HepG2 (cell line): ENCODE results near the gene RALBP1. TPM values are rescaled to one million over a fixed set of nuclear protein-coding genes. Genes with fewer than 3 reads are reported as not detected.

Experiments
- ARNT ChIP-seq: fragments of 450-650 bp; IDR thresholded peaks from 2 replicates; pipeline ENCODE4 v1.6.1; 2017
- FOXK2 ChIP-seq: fragments of 450-650 bp; IDR thresholded peaks from 2 replicates; pipeline ENCODE4 v1.6.1; 2016
- KDM1A ChIP-seq: IDR thresholded peaks from 2 replicates; pipeline ENCODE4 v1.6.1; 2016; ENCODE audit warnings: missing compliant biosample characterization
- MAFK ChIP-seq, 2 experiments: IDR thresholded peaks in 1 of 2; conservative IDR thresholded peaks in 1 of 2; 2 replicates each; pipeline ENCODE4 v1.6.1; 2011; ENCODE audit warnings: improper control_type of control experiment in 2 of 2, low read length in 2 of 2
- NRL ChIP-seq: sonication (generic); formaldehyde crosslinking; IDR thresholded peaks from 2 replicates; pipeline ENCODE4 v1.5.0; 2020; ENCODE audit warnings: missing genetic modification reagents, mild to moderate bottlenecking, moderate library complexity, borderline replicate concordance
- PAXIP1 ChIP-seq: sonication (generic); formaldehyde crosslinking; conservative IDR thresholded peaks from 2 replicates; pipeline ENCODE4 v1.4.0; 2020; ENCODE audit warnings: mild to moderate bottlenecking, missing genetic modification reagents, moderate library complexity
- RBFOX2 ChIP-seq: fragments of 200-400 bp; formaldehyde crosslinking; IDR thresholded peaks from 2 replicates; pipeline ENCODE4 v1.6.1; 2017; ENCODE audit warnings: low read depth, mild to moderate bottlenecking, low read length
- ZHX2 ChIP-seq, 2 experiments: sonication (generic) in 1 of 2; formaldehyde crosslinking in 1 of 2; IDR thresholded peaks; 2 replicates each; pipeline versions ENCODE4 v1.6.1 to v1.9.0; 2014 to 2022; ENCODE audit warnings: antibody characterized with exemption in 1 of 2, borderline replicate concordance in 1 of 2, inconsistent platforms in 1 of 2, low read depth in 1 of 2, missing genetic modification reagents in 1 of 2
- ZNF615 ChIP-seq: sonication (generic); formaldehyde crosslinking; IDR thresholded peaks from 2 replicates; pipeline ENCODE4 v1.5.0; 2020; ENCODE audit warnings: mild to moderate bottlenecking, missing genetic modification reagents, borderline replicate concordance
- ZNF652 ChIP-seq: IDR thresholded peaks from 2 replicates; pipeline ENCODE4 v1.6.1; 2016; ENCODE audit warnings: low read depth, borderline replicate concordance
- ZNF776 ChIP-seq: sonication (generic); formaldehyde crosslinking; IDR thresholded peaks from 2 replicates; pipeline ENCODE4 v1.4.0; 2020; ENCODE audit warnings: mild to moderate bottlenecking, missing genetic modification reagents
- polyA plus RNA-seq, 8 experiments: library from polyadenylated mRNA; depleted of rRNA in 3 of 8; stranded (reverse) in 7 of 8; unstranded in 1 of 8; fragments of >200 nt; fragmentation: Illumina TruSeq in 4 of 8; extraction: Trizol in 4 of 8; gene quantifications; 2 replicates each; pipeline versions ENCODE4 v1.2.1 to v1.2.3, GENCODE V29; 2011 to 2016; ENCODE audit warnings: low read depth in 4 of 8, missing spikeins in 1 of 8, mixed read lengths in 1 of 8; ENCODE audit not compliant: insufficient read depth in 1 of 8
- total RNA-seq, 5 experiments: library from RNA; depleted of rRNA; stranded (reverse); fragments of >200 nt; fragmentation: Illumina TruSeq; extraction: Trizol; gene quantifications; 2 replicates each; pipeline ENCODE4 v1.2.3, GENCODE V29; 2016; ENCODE audit warnings: low read depth in 1 of 5

Gene RALBP1
- total and polyA plus RNA-seq, 2 of the 13 experiments (the other 11 are each of a cell fraction or from before 2014, with no cell fraction given): 24.5 to 33.1 TPM

GRCh38 chr18:9469685-9470084, 5.6 kb upstream of the RALBP1 start (continued):
- TF ChIP-seq ZHX2 (IDR thresholded peaks at IDR 0.05; ENCODE audit: low read depth) (no peak), ZHX2 (CRISPR knock-in tag; IDR thresholded peaks at IDR 0.05; ENCODE audit: borderline replicate concordance) (no peak), KDM1A (no peak), ARNT (no peak), FOXK2 (no peak), MAFK (conservative IDR thresholded peaks at IDR 0.05 in 1 of 2, IDR thresholded peaks at IDR 0.05 in 1 of 2; ENCODE audit: low read length in 2 of 2) (no peak), ZNF776 (CRISPR knock-in tag) (no peak), NRL (CRISPR knock-in tag) (no peak), PAXIP1 (CRISPR knock-in tag) (no peak), RBFOX2 (no peak), ZNF615 (CRISPR knock-in tag) (no peak), ZNF652 (no peak)
